Measurements from ENCODE around the gene AFM. TPM values are rescaled to one million over a fixed set of nuclear protein-coding genes. Genes with fewer than 3 reads are reported as not detected.

Gene AFM, protein sequence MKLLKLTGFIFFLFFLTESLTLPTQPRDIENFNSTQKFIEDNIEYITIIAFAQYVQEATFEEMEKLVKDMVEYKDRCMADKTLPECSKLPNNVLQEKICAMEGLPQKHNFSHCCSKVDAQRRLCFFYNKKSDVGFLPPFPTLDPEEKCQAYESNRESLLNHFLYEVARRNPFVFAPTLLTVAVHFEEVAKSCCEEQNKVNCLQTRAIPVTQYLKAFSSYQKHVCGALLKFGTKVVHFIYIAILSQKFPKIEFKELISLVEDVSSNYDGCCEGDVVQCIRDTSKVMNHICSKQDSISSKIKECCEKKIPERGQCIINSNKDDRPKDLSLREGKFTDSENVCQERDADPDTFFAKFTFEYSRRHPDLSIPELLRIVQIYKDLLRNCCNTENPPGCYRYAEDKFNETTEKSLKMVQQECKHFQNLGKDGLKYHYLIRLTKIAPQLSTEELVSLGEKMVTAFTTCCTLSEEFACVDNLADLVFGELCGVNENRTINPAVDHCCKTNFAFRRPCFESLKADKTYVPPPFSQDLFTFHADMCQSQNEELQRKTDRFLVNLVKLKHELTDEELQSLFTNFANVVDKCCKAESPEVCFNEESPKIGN
- under 1 TPM in 1 of 4 donors, not detected in 3; 0.14 TPM for total RNA-seq

DNA sequence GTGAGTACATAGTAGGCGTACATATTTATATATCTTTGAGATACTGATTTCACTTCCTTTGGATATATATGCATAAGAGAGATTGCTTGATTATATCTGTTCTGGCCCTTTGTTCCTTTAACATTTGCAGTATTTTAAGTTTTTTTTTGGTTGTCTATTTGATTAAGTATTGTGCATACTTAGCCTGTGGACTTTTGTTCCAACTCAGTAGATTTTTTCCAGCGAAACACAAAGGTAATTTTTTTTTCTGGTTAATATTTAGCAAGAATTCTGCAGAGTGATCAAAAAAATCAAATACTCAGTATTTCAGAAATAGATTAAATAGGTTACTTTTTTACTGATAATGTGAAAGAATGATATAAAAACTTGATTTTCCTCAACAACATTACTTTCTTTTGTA lies at the start of gene AFM:
AFM (plus strand) TSS at position 388 of the 400 bp plus-strand sequence. CDS start 31 bp downstream, outside the sequence.
- no peaks in the 10 kb centered on the region for H3K4me1 ChIP-seq
- H3K27ac ChIP-seq, result no peak within 1 kb of the TSS
- H3K27me3 ChIP-seq, result no peaks in the 10 kb centered on the region
- intact Hi-C loops (cut with DNase I; ENCODE audit: low total_unique reads), result no loop called here
- no peaks in the 10 kb centered on the region for H3K36me3 ChIP-seq
- no peak within 1 kb of the TSS for H3K4me3 ChIP-seq
- DNase-seq, result no peak
- no peaks in the 10 kb centered on the region for H3K9me3 ChIP-seq
- TF ChIP-seq POLR2A (IDR thresholded peaks at IDR 0.05), result no peak
- TF ChIP-seq, protein P1, sequence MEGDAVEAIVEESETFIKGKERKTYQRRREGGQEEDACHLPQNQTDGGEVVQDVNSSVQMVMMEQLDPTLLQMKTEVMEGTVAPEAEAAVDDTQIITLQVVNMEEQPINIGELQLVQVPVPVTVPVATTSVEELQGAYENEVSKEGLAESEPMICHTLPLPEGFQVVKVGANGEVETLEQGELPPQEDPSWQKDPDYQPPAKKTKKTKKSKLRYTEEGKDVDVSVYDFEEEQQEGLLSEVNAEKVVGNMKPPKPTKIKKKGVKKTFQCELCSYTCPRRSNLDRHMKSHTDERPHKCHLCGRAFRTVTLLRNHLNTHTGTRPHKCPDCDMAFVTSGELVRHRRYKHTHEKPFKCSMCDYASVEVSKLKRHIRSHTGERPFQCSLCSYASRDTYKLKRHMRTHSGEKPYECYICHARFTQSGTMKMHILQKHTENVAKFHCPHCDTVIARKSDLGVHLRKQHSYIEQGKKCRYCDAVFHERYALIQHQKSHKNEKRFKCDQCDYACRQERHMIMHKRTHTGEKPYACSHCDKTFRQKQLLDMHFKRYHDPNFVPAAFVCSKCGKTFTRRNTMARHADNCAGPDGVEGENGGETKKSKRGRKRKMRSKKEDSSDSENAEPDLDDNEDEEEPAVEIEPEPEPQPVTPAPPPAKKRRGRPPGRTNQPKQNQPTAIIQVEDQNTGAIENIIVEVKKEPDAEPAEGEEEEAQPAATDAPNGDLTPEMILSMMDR (IDR thresholded peaks at IDR 0.05), result no peak

DNA sequence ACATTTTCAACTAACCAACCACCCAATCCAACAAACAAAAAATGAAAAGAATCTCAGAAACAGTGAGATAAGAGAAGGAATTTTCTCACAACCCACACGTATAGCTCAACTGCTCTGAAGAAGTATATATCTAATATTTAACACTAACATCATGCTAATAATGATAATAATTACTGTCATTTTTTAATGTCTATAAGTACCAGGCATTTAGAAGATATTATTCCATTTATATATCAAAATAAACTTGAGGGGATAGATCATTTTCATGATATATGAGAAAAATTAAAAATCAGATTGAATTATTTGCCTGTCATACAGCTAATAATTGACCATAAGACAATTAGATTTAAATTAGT lies 49.8 kb upstream of the AFM start:
- no peaks in the 10 kb centered on the region for H3K9me3 ChIP-seq
- H3K27ac ChIP-seq, result no peak overlapping the region
- H3K36me3 ChIP-seq, result no peaks in the 10 kb centered on the region
- no peaks in the 10 kb centered on the region for H3K27me3 ChIP-seq
- intact Hi-C loops (cut with DNase I; ENCODE audit: low total_unique reads), result no loop called here
- DNase-seq, result no peak
- no peaks in the 10 kb centered on the region for H3K4me1 ChIP-seq
- TF ChIP-seq POLR2A (IDR thresholded peaks at IDR 0.05), result no peak
- TF ChIP-seq, protein P1 (IDR thresholded peaks at IDR 0.05), result no peak
- H3K4me3 ChIP-seq, result no peak overlapping the region

DNA sequence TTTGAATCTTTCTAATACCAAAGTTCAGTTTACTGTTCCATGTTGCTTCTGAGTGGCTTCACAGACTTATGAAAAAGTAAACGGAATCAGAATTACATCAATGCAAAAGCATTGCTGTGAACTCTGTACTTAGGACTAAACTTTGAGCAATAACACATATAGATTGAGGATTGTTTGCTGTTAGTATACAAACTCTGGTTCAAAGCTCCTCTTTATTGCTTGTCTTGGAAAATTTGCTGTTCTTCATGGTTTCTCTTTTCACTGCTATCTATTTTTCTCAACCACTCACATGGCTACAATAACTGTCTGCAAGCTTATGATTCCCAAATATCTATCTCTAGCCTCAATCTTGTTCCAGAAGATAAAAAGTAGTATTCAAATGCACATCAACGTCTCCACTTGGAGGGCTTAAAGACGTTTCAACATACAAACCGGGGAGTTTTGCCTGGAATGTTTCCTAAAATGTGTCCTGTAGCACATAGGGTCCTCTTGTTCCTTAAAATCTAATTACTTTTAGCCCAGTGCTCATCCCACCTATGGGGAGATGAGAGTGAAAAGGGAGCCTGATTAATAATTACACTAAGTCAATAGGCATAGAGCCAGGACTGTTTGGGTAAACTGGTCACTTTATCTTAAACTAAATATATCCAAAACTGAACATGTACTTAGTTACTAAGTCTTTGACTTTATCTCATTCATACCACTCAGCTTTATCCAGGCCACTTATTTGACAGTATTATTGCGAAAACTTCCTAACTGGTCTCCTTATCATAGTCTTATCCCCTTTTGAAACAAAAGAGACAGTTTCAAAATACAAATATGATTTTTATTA lies 49.2 kb upstream of the AFM start:
- DNase-seq, result no peak
- Histone ChIP-seq H3K9me3 (no peaks in the 10 kb centered on the region), H3K4me1 (no peaks in the 10 kb centered on the region), H3K4me3 (no peak overlapping the region), H3K36me3 (no peaks in the 10 kb centered on the region), H3K27me3 (no peaks in the 10 kb centered on the region), H3K27ac (no peak overlapping the region)
- intact Hi-C loops (cut with DNase I; ENCODE audit: low total_unique reads), result no loop called here
- TF ChIP-seq POLR2A (IDR thresholded peaks at IDR 0.05), result no peak
- TF ChIP-seq, protein P1 (IDR thresholded peaks at IDR 0.05), result no peak

DNA sequence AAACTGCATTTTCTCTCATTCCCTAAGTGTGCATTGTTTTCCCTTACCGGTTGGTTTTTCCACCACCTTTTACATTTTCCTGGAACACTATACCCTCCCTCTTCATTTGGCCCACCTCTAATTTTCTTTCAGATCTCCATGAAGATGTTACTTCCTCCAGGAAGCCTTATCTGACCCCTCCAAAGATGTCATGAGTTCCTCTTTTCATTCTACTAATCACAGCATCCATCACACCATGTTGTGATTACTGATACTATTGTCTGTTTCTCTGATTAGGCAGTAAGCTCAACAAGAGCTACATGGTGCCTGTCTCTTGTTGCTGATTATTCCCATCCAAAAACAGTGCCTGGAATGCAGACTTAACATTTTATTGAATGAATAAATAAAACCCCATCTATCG lies 48.4 kb upstream of the AFM start:
- no peak for DNase-seq
- Histone ChIP-seq H3K9me3 (no peaks in the 10 kb centered on the region), H3K27ac (no peak overlapping the region), H3K4me3 (no peak overlapping the region), H3K27me3 (no peaks in the 10 kb centered on the region), H3K4me1 (no peaks in the 10 kb centered on the region), H3K36me3 (no peaks in the 10 kb centered on the region)
- intact Hi-C loops (cut with DNase I; ENCODE audit: low total_unique reads), result no loop called here
- no peak for TF ChIP-seq POLR2A (IDR thresholded peaks at IDR 0.05)

DNA sequence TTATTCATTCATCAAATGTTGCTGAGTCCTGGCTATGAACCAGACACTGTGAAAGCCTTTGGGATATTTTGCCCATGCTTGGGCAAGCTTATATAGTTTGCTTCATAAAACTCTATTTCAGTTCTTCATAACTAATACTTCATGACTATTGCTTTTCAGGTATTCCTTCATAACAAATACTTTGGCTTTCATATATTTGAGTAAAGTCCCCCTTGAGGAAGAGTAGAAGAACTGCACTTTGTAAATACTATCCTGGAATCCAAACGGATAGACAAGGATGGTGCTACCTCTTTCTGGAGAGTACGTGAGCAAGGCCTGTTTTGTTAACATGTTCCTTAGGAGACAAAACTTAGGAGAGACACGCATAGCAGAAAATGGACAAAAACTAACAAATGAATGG lies 47.2 kb upstream of the AFM start:
- H3K9me3 ChIP-seq, result no peaks in the 10 kb centered on the region
- no peak overlapping the region for H3K4me3 ChIP-seq
- H3K27ac ChIP-seq, result no peak overlapping the region
- DNase-seq, result no peak
- H3K36me3 ChIP-seq, result no peaks in the 10 kb centered on the region
- TF ChIP-seq, protein P1 (IDR thresholded peaks at IDR 0.05), result no peak
- TF ChIP-seq POLR2A (IDR thresholded peaks at IDR 0.05), result no peak
- no peaks in the 10 kb centered on the region for H3K4me1 ChIP-seq
- no peaks in the 10 kb centered on the region for H3K27me3 ChIP-seq
- intact Hi-C loops (cut with DNase I; ENCODE audit: low total_unique reads), result no loop called here
